NB4 (cell line): ENCODE results near the gene SPACDR.

ENCODE experiments used
- TF ChIP-seq, protein P1 (sequence below): IDR thresholded peaks from one replicate; pipeline ENCODE4 v1.5.1; 2012; ENCODE audit warnings: low read depth, low read length
- TF ChIP-seq, protein P2 (sequence below): IDR thresholded peaks from 2 replicates; pipeline ENCODE4 v1.6.1; 2011; ENCODE audit warnings: low read depth, low read length

DNA sequence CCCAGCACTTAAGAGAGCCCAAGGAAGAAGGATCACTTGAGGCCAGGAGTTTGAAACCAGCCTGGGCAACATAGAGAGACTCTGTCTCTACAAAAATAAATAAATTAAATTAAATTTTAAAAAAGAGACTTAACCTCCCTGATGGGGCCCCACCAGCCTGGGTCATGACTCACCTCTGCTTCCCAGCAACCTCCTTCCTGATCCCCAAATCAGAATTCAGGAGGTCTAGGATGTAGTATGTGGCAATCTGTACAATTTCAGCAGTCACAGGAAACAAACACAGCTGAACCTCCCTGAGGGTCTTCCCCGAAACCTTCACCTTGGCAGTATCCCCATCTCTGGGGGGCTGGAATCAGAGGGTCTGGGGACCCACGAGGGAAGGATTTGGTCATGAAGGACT lies 18.0 kb downstream of the SPACDR start:
- TF ChIP-seq, protein P1, sequence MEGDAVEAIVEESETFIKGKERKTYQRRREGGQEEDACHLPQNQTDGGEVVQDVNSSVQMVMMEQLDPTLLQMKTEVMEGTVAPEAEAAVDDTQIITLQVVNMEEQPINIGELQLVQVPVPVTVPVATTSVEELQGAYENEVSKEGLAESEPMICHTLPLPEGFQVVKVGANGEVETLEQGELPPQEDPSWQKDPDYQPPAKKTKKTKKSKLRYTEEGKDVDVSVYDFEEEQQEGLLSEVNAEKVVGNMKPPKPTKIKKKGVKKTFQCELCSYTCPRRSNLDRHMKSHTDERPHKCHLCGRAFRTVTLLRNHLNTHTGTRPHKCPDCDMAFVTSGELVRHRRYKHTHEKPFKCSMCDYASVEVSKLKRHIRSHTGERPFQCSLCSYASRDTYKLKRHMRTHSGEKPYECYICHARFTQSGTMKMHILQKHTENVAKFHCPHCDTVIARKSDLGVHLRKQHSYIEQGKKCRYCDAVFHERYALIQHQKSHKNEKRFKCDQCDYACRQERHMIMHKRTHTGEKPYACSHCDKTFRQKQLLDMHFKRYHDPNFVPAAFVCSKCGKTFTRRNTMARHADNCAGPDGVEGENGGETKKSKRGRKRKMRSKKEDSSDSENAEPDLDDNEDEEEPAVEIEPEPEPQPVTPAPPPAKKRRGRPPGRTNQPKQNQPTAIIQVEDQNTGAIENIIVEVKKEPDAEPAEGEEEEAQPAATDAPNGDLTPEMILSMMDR: no peak
- TF ChIP-seq, protein P2, sequence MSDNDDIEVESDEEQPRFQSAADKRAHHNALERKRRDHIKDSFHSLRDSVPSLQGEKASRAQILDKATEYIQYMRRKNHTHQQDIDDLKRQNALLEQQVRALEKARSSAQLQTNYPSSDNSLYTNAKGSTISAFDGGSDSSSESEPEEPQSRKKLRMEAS: no peak
